Breast epithelium (tissue), 3 donors: Measurements from ENCODE around the gene FBXL22.

ENCODE experiments used
- CTCF ChIP-seq, 3 donors: fragments of 450-650 bp; IDR thresholded peaks; one replicate each; pipeline ENCODE4 v1.5.1; 2016 to 2017; ENCODE audit warnings: antibody characterized with exemption in 3 of 3, mild to moderate bottlenecking in 3 of 3, moderate library complexity in 3 of 3
- POLR2A ChIP-seq: fragments of 450-650 bp; IDR thresholded peaks from one replicate; pipeline ENCODE4 v1.6.1; 2016; ENCODE audit warnings: antibody characterized with exemption, mild to moderate bottlenecking, moderate library complexity
- POLR2AphosphoS5 ChIP-seq, 3 donors: sonication (generic); formaldehyde crosslinking; IDR thresholded peaks; one replicate each; pipeline ENCODE4 v1.6.1; 2017; ENCODE audit warnings: antibody characterized with exemption in 3 of 3

- no peak for TF ChIP-seq CTCF (IDR thresholded peaks at IDR 0.05)
- no peak for TF ChIP-seq POLR2AphosphoS5 (IDR thresholded peaks at IDR 0.05)
- TF ChIP-seq POLR2A, result no peak
Measured at GRCh38 chr15:63608989-63609388, 11.8 kb downstream of the FBXL22 start.
